Forelimb muscle (tissue), 1 donor: ENCODE results near the gene ERCC5. TPM values are rescaled to one million over a fixed set of nuclear protein-coding genes. Genes with fewer than 3 reads are reported as not detected.
A peak's percentile ranks its signal among the peaks of the same experiment; 100 is the strongest.

Experiments
- DNase-seq: peaks from one replicate; pipeline ENCODE4 v3.0.0-alpha.2; 2013; ENCODE audit warnings: low read depth
- polyA plus RNA-seq: library from polyadenylated mRNA; unstranded; fragments of 120-200 nt; gene quantifications from one replicate; pipeline ENCODE4 v1.2.1, GENCODE V29; 2013; ENCODE audit not compliant: insufficient read length

Gene ERCC5
- 37.7 TPM for polyA plus RNA-seq

GRCh38 chr13:102845630-102846260 is at the start of gene ERCC5:
ERCC5 (plus strand) TSS chr13:102846032; CDS start chr13:102846267, 235 bp downstream.
- peak; percentile 97 for DNase-seq

- DNase-seq = peak; percentile 75
These were observed 47.0 kb upstream of the ERCC5 start, which contains the start of the genes BIVM and POGLUT2 for GRCh38 chr13:102798581-102799425. BIVM (plus strand) TSS chr13:102799119; CDS start chr13:102807268, 8,149 bp downstream. POGLUT2 (minus strand) TSS chr13:102798976; CDS start chr13:102798670, 306 bp downstream.

GRCh38 chr13:102799426-102800144 is 46.2 kb upstream of the ERCC5 start:
- no peak for DNase-seq

- DNase-seq = no peak
These were observed 45.4 kb upstream of the ERCC5 start for GRCh38 chr13:102800145-102801041.

- no peak for DNase-seq
These were observed 40.2 kb upstream of the ERCC5 start for GRCh38 chr13:102805680-102806079.

GRCh38 chr13:102807699-102808098 is 38.1 kb upstream of the ERCC5 start:
- no peak for DNase-seq

- DNase-seq = no peak
These were observed 33.1 kb upstream of the ERCC5 start for GRCh38 chr13:102812611-102813287.

GRCh38 chr13:102814025-102814607 is 31.7 kb upstream of the ERCC5 start:
- DNase-seq = no peak

GRCh38 chr13:102814793-102815192 is 31.0 kb upstream of the ERCC5 start:
- DNase-seq = no peak

- DNase-seq = no peak
These were observed 30.0 kb upstream of the ERCC5 start for GRCh38 chr13:102815788-102816187.

GRCh38 chr13:102816708-102817107 is 29.1 kb upstream of the ERCC5 start:
- no peak for DNase-seq

GRCh38 chr13:102817241-102817640 is 28.6 kb upstream of the ERCC5 start:
- DNase-seq = no peak

GRCh38 chr13:102817907-102818306 is 27.9 kb upstream of the ERCC5 start:
- no peak for DNase-seq

- no peak for DNase-seq
These were observed 20.4 kb upstream of the ERCC5 start for GRCh38 chr13:102825400-102825799.

GRCh38 chr13:102825921-102826706 is 19.7 kb upstream of the ERCC5 start:
- DNase-seq = no peak

- DNase-seq = no peak
These were observed 15.2 kb upstream of the ERCC5 start for GRCh38 chr13:102830646-102831045.

GRCh38 chr13:102836471-102836870 is 9.4 kb upstream of the ERCC5 start:
- DNase-seq = no peak

GRCh38 chr13:102838273-102838672 is 7.6 kb upstream of the ERCC5 start:
- no peak for DNase-seq

GRCh38 chr13:102838982-102839381 is 6.8 kb upstream of the ERCC5 start:
- DNase-seq = no peak
